Left colon (tissue), 2 donors: ENCODE data around the gene PAX6. TPM values are rescaled to one million over a fixed set of nuclear protein-coding genes. Genes with fewer than 3 reads are reported as not detected.

ENCODE experiments used
- ATAC-seq: fragments of 200-7000 bp; cut with Tn5 transposase; one replicate; pipeline ENCODE4 v1.9.1; 2020; ENCODE audit warnings: mild to moderate bottlenecking, moderate library complexity
- DNase-seq, 2 donors: peaks; one replicate each; pipeline ENCODE4 v3.0.0-alpha.2; 2020
- intact Hi-C, 2 donors: fragments of 100-400 bp; cut with DNase I in 1 of 2; cut with micrococcal nuclease in 1 of 2; formaldehyde crosslinking; loops; one replicate each; pipeline versions ENCODE4 v1.11.2 to v1.14.0; 2022; cut with DNase I, micrococcal nuclease
- total RNA-seq, 2 donors: library from RNA; stranded (reverse); fragmentation: NEBNext Ultra II Directional; extraction: Animal tissue kit (Norgen Biotek cat#: 25700); gene quantifications; one replicate each; pipeline ENCODE4 v1.2.1, GENCODE V29; 2021
- donor health status: DM: no; HTN: no; CAD: no.
- donor health status: DM: yes; HTN: yes; CAD: no.

Gene PAX6
- total RNA-seq, 2 donors from 2014 or later = 1.5 to 1.8 TPM

DNA sequence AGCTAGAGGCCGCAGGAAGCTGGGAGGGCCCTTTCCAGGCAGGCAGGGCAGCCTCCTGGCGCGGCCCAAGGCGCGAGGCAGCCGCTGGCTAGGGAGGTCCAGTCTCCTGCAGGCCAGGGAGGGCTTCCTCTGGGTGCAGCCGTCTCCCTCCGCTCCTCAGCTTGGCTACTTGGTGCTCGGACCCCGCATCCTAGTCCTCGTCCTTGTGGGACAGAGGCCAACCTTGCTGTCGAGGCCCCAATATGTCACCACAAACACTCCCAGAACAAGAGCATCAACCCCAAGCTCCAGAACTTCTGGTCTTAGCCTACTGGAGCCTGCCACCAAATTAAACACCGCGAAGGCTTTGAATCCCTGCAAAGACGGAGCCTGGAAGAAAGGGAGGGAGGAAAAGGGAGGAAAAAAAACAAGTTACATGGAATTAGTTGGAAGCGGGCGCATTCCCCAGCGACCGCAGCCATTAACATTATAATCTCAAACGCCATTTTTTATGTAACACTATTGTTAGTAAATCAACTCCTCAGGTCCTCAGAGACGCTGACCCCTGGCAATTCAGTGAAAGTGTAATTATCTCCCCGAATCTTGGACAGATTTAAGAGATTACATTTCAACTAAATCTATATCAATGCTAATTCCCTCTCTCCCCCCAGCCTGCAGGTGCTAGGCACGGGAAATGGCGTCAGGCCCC is 12.7 kb upstream of the PAX6 start:
- intact Hi-C loops = no loop called here

DNA sequence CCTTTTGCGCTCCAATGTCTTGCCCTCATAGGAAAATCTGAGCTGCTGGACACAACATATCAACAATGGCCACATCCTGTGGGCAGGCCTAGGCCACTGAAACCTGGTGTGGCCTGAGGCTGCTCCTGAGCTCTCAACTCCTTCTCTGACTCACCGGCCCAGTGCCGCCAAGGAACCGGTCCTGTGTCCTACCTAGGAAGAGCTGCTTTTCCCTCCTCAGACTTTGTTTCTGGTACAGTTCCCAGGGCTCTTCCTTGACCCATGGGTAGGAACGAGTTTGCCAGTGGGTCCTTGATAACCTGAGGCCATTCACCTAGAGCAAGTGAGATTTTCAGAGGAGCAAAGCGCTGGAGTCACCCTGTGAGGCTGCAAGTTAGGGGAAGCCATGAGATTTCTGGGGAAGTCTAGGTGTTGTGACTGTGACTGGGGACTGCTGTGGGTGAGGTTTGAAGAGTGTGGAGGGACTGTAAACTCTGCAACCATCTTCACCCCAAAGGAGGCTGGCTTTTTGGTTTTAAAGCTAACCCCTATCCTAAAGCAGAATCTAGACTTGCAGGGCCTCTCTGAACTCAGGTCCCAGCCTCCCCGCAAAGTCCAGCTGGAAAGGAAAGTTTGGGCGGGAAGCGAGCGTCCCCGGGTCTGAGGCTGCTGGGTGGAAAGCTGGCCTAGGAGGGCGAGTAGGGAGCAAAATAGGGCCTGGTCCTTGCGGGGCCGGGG is 12.0 kb upstream of the PAX6 start:
- ATAC-seq (no peak), DNase-seq (no peak)
- intact Hi-C loops = no loop called here

More for the DNA sequence above, 12.7 kb upstream of the PAX6 start:
- no peak for DNase-seq
- ATAC-seq = no peak

DNA sequence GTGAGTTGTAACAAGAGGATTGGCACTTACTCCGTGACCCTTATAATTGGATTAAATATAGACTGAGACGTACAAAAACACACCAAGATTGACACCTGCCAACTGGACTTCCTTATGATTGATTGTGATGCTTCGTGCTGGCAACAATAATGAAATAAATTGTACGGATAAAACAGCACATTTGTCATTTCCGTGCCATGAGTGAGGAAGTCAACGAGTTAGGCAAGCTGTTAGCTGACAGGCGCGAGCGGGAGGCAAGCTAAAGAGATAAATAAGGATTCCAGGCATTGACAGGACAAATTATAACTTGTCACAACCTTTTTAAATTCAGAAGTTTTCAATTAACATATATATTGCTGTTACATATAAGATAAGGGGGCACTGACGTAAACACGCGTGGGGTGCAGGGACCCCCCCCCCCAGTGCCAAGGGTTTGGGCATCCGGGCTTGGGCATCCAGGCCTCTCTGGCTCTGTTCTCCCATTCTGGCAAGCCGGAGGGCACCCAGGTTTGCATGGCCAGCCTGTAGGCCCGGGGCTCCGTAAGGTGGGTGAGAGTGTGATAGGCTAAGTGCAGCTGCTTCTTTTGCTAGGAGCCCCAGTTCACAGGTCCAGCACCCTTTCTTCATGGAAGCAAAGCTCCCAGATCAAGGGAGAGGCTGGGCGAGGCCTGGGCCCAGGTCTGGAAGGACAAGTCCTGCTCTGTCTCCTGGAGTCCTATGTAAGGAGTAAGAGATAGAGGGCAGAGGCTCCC is 11.2 kb upstream of the PAX6 start:
- DNase-seq (no peak), ATAC-seq (no peak)

DNA sequence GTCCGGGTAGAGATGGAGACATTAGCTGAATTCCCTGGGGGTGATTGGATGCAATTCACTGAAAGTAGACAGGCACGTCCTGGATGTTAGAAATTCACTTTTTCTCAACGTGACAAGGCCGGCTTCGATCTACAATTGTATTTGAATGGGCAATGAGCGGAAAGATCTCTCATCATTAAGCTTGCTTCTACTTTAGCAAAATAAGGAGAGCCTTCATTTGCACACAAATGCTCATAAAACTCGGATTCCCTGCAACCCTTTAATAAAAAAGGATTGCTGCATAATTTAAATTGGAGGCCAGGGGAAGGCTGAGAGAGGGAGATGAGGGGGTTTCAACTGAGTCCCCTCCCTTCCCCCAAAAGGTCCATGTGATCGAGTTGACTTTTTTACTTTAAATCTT is 10.6 kb upstream of the PAX6 start:
- DNase-seq (no peak), ATAC-seq (no peak)
- intact Hi-C loops = no loop called here

More for the DNA sequence above, 11.2 kb upstream of the PAX6 start:
- intact Hi-C loops = no loop called here

DNA sequence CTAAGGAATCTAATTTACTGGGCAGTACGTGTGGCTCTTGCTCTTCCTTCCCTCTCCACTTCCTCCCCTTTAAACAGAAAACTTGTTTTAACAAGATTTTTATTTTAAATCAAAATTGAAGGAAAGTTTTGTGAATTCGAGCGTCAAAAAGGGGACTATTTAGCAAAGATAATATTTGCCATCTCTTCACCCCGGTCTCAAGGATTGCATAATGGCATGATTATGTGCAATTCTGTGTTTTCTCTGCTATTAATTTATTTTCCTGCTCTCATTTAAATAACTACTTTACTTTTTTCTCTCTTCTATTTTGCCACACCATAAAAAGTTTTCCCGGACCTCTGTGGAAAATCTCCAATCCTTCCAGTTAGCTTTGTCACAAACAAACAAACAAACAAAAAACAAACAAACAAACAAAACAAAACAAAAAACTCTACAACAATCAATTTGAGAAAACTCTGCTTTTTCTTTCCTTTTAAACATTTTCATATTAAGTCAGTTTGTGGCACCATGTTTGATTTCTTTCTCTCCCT is 10.2 kb upstream of the PAX6 start:
- DNase-seq (no peak), ATAC-seq (no peak)
- intact Hi-C loops = no loop called here

DNA sequence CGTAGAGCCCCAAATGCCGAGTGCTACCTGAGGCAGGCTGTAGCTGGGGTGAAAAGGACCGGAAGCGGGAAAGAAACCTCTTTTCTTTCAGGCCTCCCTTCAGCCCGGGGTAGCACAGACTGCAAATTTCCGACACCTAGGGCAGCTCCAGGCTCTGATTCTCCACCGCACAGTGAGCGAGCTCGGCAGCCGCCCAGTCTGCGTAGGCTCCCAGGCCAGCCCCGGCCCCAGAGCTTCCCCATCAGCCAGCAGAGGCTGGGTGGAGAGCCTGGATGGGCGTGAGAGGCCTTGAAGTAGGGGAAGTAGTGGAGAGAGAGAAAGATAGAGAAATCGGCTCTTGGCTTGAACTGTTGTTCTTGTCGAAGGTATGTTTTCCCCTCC is 9.3 kb upstream of the PAX6 start:
- DNase-seq (no peak), ATAC-seq (no peak)
- intact Hi-C loops = no loop called here

DNA sequence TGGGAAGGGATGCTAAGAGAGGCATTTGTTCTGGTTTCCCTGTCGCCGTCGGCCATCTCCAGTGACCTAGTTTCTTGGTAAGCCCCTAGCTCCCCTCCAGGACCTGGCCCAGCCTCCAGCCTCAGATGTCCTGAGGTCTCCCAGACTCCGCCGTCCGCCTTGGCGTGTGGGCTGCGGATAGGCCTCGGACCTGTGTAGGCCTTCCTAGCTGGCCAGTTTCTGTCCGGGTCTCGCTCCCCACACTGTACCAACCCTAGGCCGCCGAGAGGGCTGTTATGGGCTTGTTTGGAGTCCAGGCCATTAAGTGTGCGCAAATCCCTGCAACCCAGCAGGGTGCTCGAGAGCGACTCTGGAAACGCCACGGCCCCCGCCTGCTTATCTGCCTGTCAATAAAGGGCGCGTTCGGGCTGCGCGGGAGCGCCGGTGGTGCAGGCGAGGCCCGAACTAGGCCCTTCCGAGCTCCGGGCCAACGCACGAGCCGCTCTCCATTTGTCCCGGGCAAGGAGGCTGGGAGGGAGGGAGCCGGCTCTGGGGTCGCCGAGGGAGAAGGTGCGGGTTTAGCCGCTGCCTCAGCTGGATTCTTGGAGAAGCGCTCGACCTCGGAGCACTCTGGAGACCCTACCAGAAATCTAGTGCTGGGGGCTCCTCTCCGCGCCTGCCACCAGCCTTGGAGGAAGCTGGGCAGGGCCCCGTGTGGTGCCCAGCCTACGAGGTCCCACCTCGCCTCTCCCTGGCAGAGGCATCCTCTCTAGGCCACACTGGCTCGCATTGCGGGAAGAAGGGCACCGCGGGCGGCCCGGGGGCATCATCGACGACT is 8.7 kb upstream of the PAX6 start:
- no peak for DNase-seq
- no peak for ATAC-seq
- intact Hi-C loops = no loop called here

DNA sequence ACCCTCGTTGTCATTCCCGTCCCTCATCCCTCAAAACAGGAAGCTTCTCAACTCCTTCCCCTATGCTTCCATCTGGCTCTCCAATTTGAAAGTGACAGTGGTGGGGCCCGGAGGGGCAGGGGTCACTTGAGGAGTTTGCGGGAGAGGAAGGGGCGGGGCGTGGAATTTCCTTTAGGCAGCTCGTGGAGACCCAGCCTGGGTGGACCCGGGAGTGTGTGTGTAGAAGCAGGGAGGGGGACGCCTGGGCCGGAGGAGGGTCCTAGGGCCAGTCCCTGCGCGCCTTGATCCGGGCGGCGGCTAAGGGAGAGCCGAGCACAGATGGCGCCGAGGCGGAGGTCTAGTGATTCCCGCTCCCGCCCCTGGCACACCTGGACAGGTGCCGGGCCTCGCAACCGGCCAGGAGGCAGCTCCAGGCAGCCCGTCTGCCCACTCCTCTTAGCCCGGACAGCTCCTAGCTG is 7.8 kb upstream of the PAX6 start:
- no peak for ATAC-seq
- intact Hi-C loops = no loop called here
- DNase-seq = no peak

DNA sequence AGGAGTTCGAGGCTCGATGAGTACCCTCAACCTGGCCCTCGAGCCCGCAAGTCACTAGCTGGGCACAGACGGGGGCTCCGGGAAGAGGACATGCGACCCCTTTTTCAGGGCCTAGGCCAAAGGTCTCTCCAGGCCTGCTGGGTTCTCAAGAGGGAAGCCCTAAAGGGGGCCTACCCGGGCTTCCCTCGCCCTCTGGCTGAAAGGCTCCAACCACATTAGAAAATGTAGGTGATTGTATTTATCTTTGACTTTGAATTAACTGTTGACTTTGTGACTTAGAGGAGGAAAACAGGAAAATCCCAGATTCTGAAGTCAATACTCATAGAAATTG is 7.3 kb upstream of the PAX6 start:
- DNase-seq = no peak
- intact Hi-C loops = no loop called here

DNA sequence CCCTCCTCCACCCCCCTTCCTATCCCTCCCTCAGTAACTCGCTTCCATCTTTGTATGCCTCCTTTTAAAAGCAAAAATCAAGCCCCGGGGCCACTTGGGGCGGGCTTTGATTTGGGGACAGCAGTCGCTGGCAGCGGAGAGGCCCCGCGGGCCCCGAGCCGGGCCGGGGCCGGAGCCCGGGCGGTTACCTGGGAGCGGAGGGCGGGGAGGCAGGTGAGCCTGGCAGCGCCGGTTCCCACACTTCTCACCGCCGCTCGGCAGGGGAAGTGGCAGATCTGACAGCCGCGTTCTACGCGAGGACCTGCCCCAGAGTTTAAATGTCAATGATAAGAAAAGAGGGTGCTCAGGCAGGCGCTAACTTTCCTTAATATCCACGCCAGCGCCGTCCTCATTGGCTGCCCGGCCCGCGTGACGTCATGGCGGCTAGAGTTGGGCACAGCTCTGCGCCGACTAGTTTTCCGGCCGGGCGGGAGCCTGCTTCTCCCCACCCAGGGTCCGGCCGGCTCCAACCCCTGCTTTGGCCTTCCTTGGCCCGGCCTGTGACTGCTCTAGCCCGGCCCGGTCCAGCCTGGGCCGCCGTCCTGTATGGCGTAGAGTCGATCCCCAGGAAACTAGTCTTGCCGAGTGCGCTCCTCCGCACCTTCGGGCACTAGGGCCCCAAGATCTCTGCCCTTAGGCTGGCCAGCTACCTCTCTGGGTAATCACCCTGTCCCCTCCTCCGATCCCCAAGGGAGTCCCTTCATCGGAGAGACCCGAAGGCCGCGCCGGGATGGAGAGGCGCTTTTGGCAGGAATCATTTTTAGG is 6.7 kb upstream of the PAX6 start:
- intact Hi-C loops = no loop called here
- ATAC-seq (peak; percentile 23), DNase-seq (no peak)

More for the DNA sequence above, 7.3 kb upstream of the PAX6 start:
- ATAC-seq = no peak

DNA sequence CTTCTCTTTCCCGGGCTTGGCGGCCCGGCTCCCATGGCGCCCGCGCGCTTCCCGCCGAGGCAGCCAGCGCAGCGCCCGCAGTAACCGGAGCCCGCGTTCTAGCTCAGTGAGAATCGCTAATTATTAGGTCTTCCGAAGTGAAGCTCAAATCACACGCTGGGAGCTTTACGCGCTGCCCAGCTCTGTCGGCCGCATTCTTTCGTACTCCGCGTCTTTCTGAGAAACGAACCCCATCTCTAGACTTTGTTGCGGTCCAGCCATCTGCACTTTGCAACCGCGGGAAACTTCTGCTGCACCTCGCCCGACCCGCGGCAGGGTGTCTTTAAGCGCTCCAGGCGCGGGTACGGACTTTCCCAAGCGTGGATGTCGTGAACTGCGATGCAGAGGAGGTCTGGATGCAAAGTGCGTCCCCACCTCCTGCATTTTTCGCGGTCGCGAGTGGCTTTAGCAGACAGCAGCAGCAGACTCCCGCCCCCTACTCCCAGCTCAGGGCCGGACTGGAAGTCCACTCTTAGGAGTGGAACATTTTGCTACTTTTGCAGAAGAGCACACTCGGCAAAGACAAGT is 6.0 kb upstream of the PAX6 start:
- intact Hi-C loops = no loop called here
- ATAC-seq = peak; percentile 21
- no peak for DNase-seq

DNA sequence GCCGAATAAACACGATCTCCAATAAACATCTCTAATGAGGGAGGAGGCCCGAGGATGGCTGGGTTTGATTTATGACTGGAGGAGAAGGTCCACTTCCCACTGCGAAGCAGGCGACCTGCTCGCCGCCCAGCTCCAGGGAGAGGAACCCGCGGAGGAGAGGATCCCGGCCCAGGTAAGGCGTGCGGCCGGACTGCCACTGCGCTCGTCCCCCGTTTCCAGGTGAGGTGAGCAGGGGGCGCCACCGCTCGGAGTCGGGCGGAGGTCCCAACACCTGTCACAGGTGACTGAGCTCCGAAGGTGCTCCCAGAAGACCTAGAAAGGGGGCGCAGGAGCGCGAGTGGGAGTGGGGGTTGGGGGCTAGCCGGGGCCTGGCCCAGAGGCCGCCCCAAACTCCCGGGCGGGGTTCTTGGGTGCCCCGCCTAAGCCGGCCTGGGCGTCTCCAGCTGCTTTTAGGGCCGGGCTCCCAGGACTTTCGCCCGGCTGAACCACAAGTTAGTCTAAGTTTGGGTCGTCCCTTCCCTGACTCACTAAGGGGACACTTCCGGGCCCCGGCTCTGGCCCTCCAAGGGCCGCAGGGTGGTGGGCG is 5.4 kb upstream of the PAX6 start:
- peak; percentile 86 for ATAC-seq
- intact Hi-C loops = no loop called here
- DNase-seq = no peak

DNA sequence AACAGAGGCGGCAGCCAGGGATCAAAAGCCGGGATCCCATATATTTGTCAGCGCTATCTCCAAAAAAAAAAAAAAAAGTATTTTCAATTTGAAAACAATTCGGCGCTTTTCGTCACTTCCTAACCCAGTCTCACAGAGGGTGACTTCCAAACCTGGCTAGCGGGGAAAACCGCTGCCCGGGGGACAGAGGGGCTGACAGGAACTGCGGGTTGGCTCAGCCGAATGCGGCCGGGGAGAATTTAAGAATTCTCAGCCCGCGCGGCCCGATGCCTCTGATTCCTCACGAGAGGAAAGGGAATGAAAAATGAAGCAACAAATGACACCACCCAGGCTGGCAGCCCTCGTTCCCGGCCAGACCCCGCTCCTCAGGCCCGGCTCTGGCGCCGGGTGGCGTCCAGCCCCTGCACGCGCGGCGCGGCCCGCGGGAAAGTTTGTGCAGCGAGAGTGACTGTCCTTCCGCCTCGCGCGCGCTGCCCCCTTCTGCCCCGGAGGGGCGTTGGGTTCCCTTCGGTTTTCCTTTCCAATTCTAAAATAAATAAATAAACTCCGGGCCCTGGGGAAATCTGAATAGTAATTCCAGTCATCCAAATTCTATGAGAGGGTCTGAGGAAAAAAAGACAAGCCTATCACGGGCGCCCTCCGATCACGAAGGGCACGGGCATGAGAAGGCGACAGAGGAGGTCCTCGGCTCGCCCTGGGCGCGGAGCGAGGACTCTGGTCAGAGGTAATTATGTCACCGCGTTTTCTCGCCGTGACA is 4.8 kb upstream of the PAX6 start:
- intact Hi-C loops = no loop called here
- DNase-seq = peak in 1 of 2 donors; percentile 48
- no peak for ATAC-seq

DNA sequence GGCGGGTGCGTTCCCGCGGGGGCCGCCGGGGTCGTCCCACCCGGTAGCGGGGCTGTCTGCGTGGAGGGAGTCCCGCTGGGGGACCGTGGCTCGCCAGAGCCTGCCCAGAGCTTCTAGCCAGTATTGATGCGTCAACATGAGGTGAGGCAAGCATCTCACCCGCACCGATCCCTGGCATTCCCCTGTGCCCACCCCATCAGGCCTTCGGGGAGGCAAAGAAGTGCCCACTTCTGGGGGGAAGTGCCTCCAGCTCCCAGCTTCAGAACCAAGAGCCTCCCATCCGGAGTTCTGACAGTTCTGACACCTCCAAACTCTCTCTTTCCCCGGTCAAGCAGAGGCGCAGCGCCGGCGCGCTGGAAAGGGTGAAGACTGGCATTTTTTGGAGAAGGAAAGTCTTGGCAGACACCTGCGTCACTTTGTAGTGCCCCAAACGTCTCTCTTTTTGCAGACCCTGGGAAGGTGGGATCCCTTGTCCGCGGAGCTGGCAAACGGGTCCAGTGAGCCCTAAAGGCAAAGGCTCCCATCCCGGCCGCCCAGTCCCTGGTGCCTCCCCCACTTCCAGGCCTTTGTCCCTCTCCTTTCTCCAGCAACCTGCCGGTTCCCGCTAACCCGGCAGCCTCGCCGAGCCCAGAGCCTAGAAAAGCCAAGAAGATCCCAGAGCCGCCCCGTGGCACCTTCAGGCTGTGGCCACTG is 3.2 kb upstream of the PAX6 start:
- intact Hi-C loops = no loop called here
- DNase-seq = no peak
- ATAC-seq = no peak

DNA sequence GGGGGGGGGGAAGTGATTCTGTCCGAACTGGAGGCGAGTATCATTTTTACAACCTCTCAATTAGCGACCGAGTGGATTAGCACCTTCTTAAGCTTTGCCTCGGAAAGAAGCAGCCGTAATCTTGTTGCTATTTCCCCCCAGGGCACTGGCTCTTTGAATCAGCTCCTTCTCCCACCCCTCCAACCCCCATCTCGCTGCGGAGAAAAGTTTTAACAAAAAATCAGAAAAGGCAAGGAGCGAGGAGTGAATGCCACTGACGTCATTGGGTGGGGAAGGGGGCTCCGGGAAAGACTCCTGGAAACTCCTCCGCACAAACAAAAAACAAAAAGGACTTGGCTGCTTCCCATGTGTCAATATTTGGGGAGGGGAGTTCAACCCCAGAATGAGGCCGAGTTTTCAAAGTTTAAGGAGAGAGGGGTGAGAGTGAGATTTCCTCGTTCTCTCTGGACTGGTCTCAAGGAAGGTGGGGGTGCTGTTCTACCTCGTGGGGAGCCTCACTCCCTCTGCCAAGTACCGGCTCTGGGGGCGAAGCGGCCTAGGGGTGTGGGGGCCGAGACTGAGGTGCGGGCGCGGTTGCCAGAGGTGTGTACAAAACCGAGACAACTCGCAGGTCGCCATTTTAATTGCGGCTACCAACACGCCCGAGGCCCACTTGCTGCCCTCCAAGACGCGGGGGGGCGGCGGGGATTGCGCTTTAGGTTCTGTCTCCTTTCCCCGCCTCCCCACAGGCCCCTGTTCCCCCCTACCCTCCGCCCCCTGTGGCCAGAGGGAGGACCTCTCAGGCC is 2.5 kb upstream of the PAX6 start:
- DNase-seq = no peak
- ATAC-seq = no peak
- intact Hi-C loops = no loop called here
